Right atrium auricular region (tissue), 2 donors: ENCODE data around the gene MT1G. TPM values are rescaled to one million over a fixed set of nuclear protein-coding genes. Genes with fewer than 3 reads are reported as not detected.

Source experiments
- DNase-seq: peaks from one replicate; pipeline ENCODE4 v3.0.0-alpha.2; 2019; ENCODE audit warnings: low spot score
- H3K27ac ChIP-seq, 2 donors: fragments of 200-600 bp; sonication (generic); 1 replicate in 1 of 2; 2 replicates in 1 of 2; pipeline ENCODE4 v1.5.1; 2016 to 2019
- H3K27me3 ChIP-seq, 2 donors: fragments of 200-600 bp; sonication (generic); one replicate each; pipeline versions ENCODE4 v1.5.1 to v1.6.0; 2017 to 2019
- H3K36me3 ChIP-seq: fragments of 200-600 bp; sonication (generic); one replicate; pipeline ENCODE4 v1.5.1; 2016
- H3K4me1 ChIP-seq, 2 donors: fragments of 200-600 bp; sonication (generic); one replicate each; pipeline versions ENCODE4 v1.5.1 to v1.6.0; 2017 to 2019
- H3K4me3 ChIP-seq, 2 donors: fragments of 200-600 bp; sonication (generic); 1 replicate in 1 of 2; 2 replicates in 1 of 2; pipeline ENCODE4 v1.5.1; 2017 to 2019; ENCODE audit warnings: mild to moderate bottlenecking in 1 of 2, moderate library complexity in 1 of 2
- H3K9me3 ChIP-seq, 2 donors: fragments of 200-600 bp; sonication (generic); one replicate each; pipeline ENCODE4 v1.5.1; 2019
- total RNA-seq, 2 donors: library from RNA; depleted of rRNA; stranded (reverse); fragments of >200 nt; gene quantifications; one replicate each; pipeline ENCODE4 v1.1.0, GENCODE V29; 2016
- TF ChIP-seq, protein P1 (sequence below), 2 donors: fragments of 200-600 bp; sonication (generic); IDR thresholded peaks; one replicate each; pipeline ENCODE4 v1.5.1; 2019; ENCODE audit warnings: antibody characterized with exemption in 2 of 2

Gene MT1G
- total RNA-seq, 2 donors from 2014 or later = 7.2 TPM; not detected in 1

DNA sequence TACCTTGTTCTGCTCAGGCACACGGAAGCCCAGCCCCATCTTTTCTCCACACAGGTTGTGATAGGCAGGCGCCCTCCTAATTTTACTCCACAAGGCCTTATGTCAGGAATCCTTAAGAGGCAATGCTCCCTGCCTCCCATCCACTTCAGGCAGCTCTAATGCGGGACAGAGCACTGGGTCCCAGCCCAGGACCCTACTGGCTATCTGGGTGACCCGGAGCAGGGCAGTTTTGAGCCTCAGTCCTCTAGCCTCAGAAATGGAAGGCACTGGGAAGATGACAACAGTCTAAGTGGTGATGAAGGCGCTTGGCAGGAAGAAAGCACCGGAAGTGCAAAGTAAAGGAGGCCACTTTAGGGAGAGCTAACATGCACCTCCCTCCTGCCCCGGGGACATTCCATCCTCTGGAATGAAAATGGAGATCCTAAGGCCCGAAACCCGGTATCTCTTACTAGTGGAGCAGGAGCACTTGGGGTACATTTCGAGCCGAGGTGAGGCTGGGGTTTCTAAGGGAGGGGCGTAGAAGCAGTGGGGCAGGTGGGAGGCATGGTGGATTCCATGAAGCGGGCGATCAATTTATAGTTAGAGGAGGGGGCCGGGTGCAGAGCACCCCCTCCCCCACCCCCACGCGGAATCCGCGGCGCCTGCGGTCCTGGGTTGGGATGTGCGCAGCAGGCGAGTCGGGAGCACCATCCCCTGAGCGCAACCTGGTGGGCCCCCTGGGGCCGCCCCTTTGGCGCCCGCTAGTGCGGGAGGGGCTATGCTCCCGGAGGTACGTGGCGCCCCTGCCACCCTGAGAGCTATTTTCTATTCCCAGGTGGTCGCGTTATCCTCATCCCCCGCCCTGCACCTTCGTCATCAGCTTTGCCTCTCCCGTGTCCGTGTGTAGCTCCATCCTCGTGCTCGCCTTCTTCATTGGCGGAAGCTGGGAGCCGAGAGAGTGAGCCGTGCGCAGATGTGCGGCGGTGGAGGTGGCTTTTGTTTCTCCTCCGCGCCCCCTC, 5.2 kb downstream of the MT1G start:
- no peaks in the 10 kb centered on the region for H3K9me3 ChIP-seq
- TF ChIP-seq, protein P1, sequence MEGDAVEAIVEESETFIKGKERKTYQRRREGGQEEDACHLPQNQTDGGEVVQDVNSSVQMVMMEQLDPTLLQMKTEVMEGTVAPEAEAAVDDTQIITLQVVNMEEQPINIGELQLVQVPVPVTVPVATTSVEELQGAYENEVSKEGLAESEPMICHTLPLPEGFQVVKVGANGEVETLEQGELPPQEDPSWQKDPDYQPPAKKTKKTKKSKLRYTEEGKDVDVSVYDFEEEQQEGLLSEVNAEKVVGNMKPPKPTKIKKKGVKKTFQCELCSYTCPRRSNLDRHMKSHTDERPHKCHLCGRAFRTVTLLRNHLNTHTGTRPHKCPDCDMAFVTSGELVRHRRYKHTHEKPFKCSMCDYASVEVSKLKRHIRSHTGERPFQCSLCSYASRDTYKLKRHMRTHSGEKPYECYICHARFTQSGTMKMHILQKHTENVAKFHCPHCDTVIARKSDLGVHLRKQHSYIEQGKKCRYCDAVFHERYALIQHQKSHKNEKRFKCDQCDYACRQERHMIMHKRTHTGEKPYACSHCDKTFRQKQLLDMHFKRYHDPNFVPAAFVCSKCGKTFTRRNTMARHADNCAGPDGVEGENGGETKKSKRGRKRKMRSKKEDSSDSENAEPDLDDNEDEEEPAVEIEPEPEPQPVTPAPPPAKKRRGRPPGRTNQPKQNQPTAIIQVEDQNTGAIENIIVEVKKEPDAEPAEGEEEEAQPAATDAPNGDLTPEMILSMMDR (IDR thresholded peaks at IDR 0.05) = no peak
- peaks cover 5 to 10% of the 10 kb centered on the region in 2 donors for H3K27me3 ChIP-seq
- peaks cover 0 to 17% of the 10 kb centered on the region in 2 donors for H3K4me1 ChIP-seq
- peak overlapping the region in 1 of 2 donors; percentile 33 for H3K4me3 ChIP-seq
- DNase-seq = no peak
- H3K36me3 ChIP-seq = no peaks in the 10 kb centered on the region
- no peak overlapping the region for H3K27ac ChIP-seq

DNA sequence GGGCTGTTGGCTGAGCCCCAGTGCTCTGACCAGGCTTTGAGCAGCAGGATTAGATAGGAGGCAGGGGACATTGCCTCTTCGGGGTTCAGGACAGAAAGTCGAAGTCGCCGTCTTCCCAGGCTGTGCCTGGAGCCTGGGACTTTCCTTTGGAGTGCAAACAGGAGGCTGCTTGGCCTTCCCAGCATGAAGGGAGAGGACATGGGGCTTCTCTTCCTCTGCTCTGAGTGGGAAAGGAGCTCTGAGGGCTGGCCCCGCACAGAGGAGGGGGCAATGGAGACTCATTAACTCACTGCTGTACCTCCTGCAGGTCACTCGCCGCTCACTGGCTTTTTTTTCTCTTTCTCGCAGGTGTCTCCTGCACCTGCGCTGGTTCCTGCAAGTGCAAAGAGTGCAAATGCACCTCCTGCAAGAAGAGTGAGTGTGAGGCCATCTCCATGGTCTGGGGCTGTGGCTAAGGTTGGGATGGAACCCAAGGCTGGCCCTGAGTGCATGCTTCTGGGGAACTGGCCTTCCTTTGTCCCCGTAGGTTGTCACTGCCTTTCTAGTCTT, 9.5 kb downstream of the MT1G start:
- no peak for DNase-seq

DNA sequence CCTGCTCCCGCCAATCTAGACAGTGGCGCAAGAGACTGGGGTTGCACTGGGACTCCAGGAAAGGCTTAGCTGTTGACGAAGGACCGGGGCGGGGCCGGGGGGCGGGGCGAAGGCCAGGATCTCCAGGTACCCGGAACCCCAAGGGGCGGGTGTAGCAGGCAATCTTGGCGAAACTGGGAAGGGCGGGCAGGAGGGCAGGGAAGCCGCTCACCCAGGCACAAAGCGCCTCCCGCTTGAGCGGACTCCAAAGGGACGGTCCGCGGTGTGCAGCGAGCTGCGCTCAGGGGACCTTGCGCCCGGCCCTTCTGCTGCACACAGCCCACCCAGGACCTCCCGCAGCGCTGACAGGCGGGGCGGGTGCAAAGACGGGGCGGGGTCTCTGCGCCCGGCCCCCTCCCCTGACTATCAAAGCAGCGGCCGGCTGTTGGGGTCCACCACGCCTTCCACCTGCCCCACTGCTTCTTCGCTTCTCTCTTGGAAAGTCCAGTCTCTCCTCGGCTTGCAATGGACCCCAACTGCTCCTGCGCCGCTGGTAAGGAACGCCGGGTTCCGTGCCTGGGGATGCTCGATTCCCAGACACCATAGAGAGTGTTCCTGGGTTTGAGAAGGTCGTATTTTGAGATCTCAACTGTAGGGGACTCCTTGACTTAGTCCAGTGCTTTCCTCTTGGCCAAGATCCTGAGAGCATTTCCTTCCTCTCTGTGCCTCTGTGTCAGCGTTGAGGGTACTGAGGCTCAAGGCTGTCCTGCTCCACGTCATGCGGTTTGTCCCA, 10.1 kb downstream of the MT1G start, which contains the start of gene MT1F:
Gene MT1F, plus strand, starts transcription at position 405 of the 772 bp plus-strand sequence. Its CDS starts 100 bp downstream, at position 505.
- Histone ChIP-seq H3K4me1 (peaks cover 0 to 15% of the 10 kb centered on the region in 2 donors), H3K36me3 (no peaks in the 10 kb centered on the region), H3K27ac (peak within 1 kb of the TSS; percentile 43 to 63), H3K4me3 (peak within 1 kb of the TSS; percentile 46 to 64), H3K27me3 (peaks cover 0 to 2% of the 10 kb centered on the region in 2 donors), H3K9me3 (no peaks in the 10 kb centered on the region)
- TF ChIP-seq, protein P1 (IDR thresholded peaks at IDR 0.05) = no peak
- DNase-seq = peak; percentile 84

More for the DNA sequence above, 9.5 kb downstream of the MT1G start:
- peak overlapping the region in 1 of 2 donors; percentile 63 for H3K27ac ChIP-seq
- H3K4me1 ChIP-seq = peaks cover 0 to 20% of the 10 kb centered on the region in 2 donors
- H3K36me3 ChIP-seq = no peaks in the 10 kb centered on the region
- H3K4me3 ChIP-seq = peak overlapping the region; percentile 46 to 64
- peaks cover 5 to 7% of the 10 kb centered on the region in 2 donors for H3K27me3 ChIP-seq
- H3K9me3 ChIP-seq = no peaks in the 10 kb centered on the region
- TF ChIP-seq, protein P1 (IDR thresholded peaks at IDR 0.05) = no peak

DNA sequence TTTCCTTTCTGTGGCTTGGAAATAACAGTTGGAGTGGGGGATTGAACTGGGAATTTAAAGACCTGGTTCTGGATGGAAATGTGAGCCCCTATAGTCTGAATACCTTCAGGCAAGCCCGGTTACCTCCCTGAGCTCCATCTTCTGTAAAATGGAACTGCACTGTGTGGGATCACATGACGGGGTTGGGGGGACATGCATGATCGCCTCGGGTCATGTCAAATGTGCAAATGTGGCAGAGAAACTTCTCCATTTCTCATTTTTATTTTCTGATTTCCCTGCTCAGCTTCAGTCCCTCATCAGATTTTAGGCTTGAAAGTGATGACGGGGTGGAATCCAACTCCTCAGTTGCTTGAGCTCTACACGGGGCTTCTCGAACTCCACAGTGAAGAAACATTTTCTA, 14.6 kb downstream of the MT1G start:
- Histone ChIP-seq H3K27me3 (no peaks in the 10 kb centered on the region), H3K27ac (no peak overlapping the region)
- TF ChIP-seq, protein P1 (IDR thresholded peaks at IDR 0.05) = no peak

DNA sequence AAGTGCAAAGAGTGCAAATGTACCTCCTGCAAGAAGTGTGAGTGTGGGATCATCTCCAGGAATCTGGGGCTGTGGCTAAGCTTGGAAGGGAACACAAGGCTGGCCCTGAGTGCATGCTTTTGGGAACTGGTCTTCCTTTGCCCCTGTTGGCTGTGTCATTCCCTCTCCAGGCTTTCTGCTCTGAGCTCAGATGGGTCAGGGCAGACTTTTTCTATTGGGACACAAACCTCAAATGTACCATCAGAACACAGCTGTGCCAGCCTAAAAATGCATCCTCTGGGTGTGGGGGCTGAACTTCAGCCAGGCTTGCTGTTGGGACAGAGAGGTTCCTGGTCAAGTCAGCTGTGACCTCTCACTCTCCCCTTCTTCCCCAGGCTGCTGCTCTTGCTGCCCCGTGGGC, 15.3 kb downstream of the MT1G start:
- Histone ChIP-seq H3K27ac (no peak overlapping the region), H3K4me1 (peaks cover 0 to 5% of the 10 kb centered on the region in 2 donors), H3K4me3 (no peak overlapping the region), H3K27me3 (no peaks in the 10 kb centered on the region), H3K9me3 (no peaks in the 10 kb centered on the region), H3K36me3 (no peaks in the 10 kb centered on the region)
- TF ChIP-seq, protein P1 (IDR thresholded peaks at IDR 0.05) = no peak
- DNase-seq = no peak

More for the DNA sequence above, 14.6 kb downstream of the MT1G start:
- no peak overlapping the region for H3K4me3 ChIP-seq
- H3K9me3 ChIP-seq = no peaks in the 10 kb centered on the region
- DNase-seq = no peak
- H3K36me3 ChIP-seq = no peaks in the 10 kb centered on the region
- H3K4me1 ChIP-seq = peaks cover 0 to 11% of the 10 kb centered on the region in 2 donors
